Islet precursor cell (in vitro differentiated cells): ENCODE measurements around the gene NEB.
"Not testable (repeated sequence)": the region's sequence is repeated elsewhere in the genome, so short reads cannot be mapped to it uniquely, and the experiment has no call there.

ENCODE experiments used
- DNase-seq: peaks from one replicate; pipeline ENCODE4 v3.0.0-alpha.2; 2018

Gene NEB

GRCh38 chr2:151760139-151760650 is 25.9 kb upstream of the NEB start:
- DNase-seq, result peak; percentile 82

GRCh38 chr2:151758744-151759143 is 24.5 kb upstream of the NEB start:
- no peak for DNase-seq

- no peak for DNase-seq
Measured at GRCh38 chr2:151757861-151758260, 23.6 kb upstream of the NEB start.

- no peak for DNase-seq
Measured at GRCh38 chr2:151756820-151757219, 22.5 kb upstream of the NEB start.

GRCh38 chr2:151754253-151754897 is 20.1 kb upstream of the NEB start:
- no peak for DNase-seq

GRCh38 chr2:151753540-151753939 is 19.3 kb upstream of the NEB start:
- DNase-seq, result no peak

GRCh38 chr2:151745261-151745660 is 11.0 kb upstream of the NEB start:
- not testable (repeated sequence) for DNase-seq

- DNase-seq, result no peak
Measured at GRCh38 chr2:151730262-151730975, 3.9 kb downstream of the NEB start.

GRCh38 chr2:151729837-151730236 is 4.4 kb downstream of the NEB start:
- no peak for DNase-seq

- no peak for DNase-seq
Measured at GRCh38 chr2:151729415-151729811, 4.9 kb downstream of the NEB start.

GRCh38 chr2:151728804-151729414 is 5.4 kb downstream of the NEB start:
- no peak for DNase-seq

- no peak for DNase-seq
Measured at GRCh38 chr2:151727593-151728552, 6.4 kb downstream of the NEB start.

- DNase-seq, result no peak
Measured at GRCh38 chr2:151721161-151721560, 13.1 kb downstream of the NEB start.

- DNase-seq, result no peak
Measured at GRCh38 chr2:151720521-151720920, 13.8 kb downstream of the NEB start.

- no peak for DNase-seq
Measured at GRCh38 chr2:151718796-151719195, 15.5 kb downstream of the NEB start.

- DNase-seq, result no peak
Measured at GRCh38 chr2:151718247-151718646, 16.0 kb downstream of the NEB start.

GRCh38 chr2:151716721-151717120 is 17.6 kb downstream of the NEB start:
- peak; percentile 56 for DNase-seq

- no peak for DNase-seq
Measured at GRCh38 chr2:151713291-151713903, 20.9 kb downstream of the NEB start.

- no peak for DNase-seq
Measured at GRCh38 chr2:151711025-151711424, 23.3 kb downstream of the NEB start.

- DNase-seq, result no peak
Measured at GRCh38 chr2:151708788-151709187, 25.5 kb downstream of the NEB start.

- DNase-seq, result no peak
Measured at GRCh38 chr2:151707857-151708256, 26.4 kb downstream of the NEB start.

GRCh38 chr2:151704480-151704961 is 29.8 kb downstream of the NEB start:
- not testable (repeated sequence) for DNase-seq
